Forelimb muscle (tissue), 1 donor: Measurements from ENCODE around the gene TTLL5. TPM values are rescaled to one million over a fixed set of nuclear protein-coding genes. Genes with fewer than 3 reads are reported as not detected.
"Not testable (repeated sequence)": the region's sequence is repeated elsewhere in the genome, so short reads cannot be mapped to it uniquely, and the experiment has no call there.

Experiments used
- DNase-seq: peaks from one replicate; pipeline ENCODE4 v3.0.0-alpha.2; 2013; ENCODE audit warnings: low read depth
- polyA plus RNA-seq: library from polyadenylated mRNA; unstranded; fragments of 120-200 nt; gene quantifications from one replicate; pipeline ENCODE4 v1.2.1, GENCODE V29; 2013; ENCODE audit not compliant: insufficient read length

TTLL5 gene
- polyA plus RNA-seq, 1 donor = 17.7 TPM

DNA sequence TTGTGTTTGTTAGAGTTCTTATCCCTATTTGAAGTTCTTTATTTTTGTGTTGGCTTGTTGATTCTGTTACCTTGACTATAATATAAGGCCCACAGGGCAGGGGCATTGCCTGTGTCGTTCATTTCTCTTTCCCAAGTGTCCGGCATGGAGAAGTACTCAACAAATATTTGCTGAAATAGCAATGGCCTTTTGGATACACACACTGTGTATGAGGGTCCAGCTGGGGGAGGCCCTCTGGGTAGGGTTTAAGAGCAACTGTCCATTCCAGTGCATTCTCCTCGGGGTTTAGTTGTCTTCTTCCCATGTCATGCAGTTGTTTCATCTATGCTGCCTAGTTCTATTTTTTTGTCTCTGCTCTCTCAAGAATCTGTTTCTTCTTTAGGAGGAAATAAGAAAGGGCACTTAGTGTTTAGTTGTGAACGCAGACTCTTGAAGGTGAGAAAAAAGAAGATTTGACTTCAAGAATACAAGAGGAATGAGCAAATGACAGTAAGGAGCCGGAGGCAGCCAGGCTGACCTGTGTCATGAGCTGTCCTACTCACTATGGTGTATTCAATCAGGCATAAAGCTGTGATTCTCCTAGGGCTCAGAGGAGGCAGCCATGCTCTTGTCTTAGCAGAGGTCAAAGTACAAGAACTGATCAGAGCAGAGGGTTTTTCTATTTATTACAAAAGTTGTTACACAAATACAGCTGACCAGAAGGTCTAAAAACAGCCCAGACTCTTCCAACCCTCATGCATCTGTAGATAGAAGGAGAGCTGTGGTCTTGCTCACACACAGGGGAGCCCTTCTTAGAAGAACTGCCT, 10.6 kb upstream of the TTLL5 start:
- no peak for DNase-seq

DNA sequence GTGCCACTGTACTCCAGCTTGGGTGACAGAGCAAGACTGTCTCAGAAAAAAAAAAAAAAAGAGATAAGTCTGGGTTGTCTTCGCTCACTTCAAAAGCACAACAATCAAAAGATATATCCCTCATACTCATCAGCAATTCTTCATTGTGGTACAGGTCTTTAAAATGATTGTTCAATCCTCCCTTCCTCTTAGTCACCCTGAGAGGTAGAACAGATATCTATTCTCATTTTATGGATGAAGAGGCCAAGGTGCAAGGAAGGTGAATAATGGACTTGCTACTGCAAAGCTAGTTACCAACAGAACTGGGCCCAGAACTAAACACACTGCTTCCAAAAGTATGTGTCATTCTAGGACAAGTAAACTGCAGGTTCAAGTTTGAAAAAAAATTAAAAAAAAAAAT, 7.5 kb upstream of the TTLL5 start:
- DNase-seq = no peak

DNA sequence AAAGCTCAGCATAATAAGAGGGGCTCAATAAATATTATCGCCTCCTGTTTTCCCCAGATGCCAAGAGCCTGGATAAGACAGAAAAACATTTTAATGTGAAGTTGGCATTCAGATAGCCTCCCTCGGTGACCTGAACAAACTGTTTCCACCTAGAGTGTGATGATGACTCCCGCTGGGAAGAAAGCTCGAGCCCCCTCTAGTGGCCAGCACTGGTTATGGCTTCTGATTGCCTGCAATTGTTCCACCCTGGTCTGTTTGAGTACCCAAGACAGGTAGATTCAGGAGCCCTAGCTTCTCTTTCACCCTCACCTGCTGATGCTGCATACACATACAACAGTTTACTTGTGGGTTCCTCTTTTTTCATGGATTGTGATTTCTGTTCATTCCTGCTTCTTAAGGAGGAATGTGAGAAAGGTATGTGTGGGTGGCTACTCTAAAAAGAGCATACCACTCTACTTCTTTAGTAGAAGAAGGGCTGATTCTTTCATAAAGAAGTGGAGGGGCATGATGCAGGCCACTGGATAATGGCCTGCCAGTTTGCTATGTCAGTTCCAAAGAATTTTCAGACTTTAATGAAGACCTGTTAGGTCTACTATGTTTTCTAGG, 6.8 kb upstream of the TTLL5 start:
- peak; percentile 41 for DNase-seq

DNA sequence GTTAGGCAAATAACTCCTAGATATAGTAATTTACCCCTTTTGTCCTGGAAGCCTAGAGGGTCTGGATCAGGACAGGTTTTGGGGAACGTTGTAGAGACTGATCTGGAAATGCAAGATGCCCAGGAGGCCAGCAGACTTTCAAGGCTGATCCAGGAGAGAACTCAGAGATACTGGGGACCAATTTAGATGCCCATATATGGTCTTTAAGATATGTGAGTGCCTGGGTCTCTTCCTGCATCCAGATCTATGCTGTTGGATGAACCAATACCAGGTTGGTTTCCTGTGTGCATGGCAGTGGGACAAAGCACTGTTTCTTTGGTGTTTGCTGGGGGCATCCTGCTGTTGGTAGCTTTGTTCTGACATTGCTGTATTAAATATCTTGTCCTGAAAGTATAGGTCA, 5.8 kb upstream of the TTLL5 start:
- DNase-seq = no peak

DNA sequence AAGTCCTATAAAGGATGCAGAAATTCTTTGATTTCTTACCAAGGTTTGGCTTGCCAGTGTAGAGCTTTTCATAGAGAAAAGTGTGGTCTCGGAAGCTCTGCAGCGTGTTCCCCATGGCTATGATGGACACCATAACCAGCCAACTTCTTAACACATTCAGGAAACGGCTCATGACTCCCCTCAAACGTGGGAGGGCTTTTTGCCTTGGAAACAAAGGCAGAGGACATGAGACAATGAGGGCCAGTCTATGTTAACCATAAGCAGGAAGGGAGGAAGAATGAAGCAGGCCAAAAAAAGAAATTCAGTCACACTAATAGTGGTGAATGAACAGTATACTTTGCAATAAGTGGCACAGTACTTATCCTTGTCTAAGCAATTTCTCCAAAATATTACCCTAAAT, 3.7 kb upstream of the TTLL5 start:
- DNase-seq = no peak

DNA sequence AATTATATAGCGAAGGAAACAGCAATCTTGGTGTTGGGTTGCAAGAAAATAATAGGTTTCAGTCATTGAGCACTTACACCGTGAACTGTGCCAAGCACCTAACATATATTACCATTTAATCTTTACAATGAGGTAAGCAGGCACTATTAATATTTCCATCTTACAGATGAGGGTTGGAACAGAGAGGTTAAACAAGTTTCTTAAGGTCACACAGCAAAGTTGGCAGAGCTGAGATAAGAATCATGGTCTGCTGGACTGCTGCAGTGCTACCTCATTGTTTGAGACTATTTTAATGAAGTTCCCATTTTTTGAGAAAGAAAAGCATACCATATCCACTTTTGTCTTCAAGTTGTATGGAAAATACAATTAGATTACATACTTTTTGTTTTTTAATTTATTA, 2.1 kb upstream of the TTLL5 start:
- no peak for DNase-seq

DNA sequence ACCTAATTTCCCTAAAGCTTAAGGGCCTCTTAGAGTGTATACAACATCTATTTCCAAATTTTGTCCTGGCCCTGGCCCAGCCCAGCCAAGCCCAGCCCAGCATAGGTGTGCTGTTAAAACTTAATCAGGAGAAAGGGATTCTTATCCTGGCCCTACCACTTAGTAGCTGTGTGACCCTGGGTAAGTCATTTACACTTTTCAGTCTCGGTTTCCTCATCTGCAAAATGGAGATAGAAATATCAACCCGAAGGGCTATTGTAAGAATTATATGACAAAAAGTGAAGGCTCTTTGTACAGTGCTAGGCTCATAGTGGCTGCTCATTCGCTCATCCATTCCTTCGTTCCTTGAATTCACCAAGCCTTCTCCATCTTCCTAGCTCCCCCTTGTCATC, 812 bp upstream of the TTLL5 start:
- DNase-seq = no peak

DNA sequence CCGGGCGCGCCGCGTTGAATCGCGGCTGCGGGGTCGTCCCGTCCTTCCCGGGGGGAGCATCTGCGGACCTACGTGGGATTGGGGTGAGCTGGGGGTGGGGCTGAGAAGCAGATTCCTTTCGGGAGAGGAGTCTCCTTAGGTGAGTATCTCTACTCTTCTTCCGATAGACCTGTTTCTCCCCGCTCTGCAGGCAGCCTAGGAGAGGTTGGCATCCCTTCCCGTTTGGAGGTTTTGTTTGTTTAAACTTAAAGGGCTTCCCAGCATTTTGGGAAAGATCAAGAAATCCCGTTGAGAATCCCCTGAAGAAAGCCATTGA, 411 bp downstream of the TTLL5 start:
- no peak for DNase-seq

DNA sequence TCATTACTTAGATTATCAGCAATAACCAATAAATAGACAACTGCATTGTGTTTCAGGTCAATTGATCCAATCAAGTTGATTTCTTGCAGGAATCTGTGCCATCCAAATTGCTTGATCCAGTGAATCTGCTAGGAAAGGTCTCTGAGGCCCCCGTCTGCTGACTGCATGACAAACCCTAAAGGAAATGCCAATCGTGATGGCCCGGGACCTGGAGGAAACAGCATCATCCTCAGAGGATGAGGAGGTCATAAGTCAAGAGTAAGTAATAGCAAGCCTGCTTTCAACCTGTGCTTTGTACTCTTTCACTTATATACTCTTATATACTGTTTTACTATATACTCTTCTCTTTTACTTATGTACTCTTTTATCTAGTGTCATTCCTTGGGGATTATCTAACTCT, 1.9 kb downstream of the TTLL5 start:
- no peak for DNase-seq

DNA sequence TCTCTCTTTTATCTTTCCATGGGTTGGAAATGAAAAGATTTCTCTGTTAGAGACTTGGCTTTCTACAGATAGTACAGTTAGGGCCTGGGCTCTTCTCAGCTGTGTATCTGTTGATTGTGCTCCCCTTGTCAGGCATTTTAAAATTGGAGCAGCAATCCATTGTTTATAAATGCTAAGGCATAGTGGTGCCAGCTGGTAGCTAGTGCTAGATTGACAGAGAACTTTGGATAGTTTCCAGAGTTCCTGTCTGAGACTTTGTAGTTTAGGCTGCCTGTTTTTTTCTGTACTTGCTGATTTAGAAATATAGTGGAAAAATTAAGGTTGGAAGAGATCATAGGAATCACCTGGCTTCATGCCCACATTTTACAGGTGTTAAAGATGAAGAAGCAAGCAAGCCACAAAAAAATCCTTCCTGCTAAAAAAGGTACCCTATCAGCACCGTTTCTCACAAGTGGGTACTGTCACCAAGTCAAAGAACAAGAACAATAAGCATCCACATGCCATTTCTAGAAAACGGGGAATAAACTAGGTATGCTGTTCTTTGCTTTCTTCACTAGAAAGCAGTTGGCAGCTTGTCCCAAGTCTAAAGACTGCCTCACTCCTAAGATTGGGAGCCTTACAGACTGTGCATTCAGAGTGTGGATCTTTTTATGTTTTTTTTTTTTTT, 6.2 kb downstream of the TTLL5 start:
- DNase-seq = no peak

DNA sequence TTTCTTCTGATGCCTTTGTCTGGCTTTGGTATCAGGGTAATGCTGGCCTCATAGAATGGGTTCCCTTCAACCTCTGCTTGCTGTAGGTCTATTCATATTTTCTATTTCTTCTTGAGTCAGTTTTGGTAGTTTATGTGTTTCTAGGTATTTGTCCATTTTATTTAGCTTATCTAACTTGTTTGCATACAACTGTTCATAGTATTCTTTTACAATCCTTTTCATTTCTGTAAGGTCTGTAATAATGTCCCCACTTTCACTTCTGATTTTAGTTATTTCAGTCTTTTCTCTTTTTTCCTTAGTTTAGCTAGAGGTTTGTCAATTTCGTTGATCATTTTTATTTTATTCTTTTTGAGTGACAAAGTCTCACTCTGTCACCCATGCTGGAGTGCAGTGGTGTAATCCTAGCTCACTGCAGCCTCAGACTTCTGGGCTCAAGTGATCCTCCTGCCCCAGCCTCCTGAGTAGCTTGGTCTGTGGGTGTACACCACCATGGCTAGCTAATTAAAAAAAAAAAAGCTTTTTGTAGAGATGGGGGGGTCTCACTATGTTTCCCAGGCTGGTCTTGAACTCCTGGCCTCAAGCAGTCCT, 11.7 kb downstream of the TTLL5 start:
- DNase-seq = no peak

DNA sequence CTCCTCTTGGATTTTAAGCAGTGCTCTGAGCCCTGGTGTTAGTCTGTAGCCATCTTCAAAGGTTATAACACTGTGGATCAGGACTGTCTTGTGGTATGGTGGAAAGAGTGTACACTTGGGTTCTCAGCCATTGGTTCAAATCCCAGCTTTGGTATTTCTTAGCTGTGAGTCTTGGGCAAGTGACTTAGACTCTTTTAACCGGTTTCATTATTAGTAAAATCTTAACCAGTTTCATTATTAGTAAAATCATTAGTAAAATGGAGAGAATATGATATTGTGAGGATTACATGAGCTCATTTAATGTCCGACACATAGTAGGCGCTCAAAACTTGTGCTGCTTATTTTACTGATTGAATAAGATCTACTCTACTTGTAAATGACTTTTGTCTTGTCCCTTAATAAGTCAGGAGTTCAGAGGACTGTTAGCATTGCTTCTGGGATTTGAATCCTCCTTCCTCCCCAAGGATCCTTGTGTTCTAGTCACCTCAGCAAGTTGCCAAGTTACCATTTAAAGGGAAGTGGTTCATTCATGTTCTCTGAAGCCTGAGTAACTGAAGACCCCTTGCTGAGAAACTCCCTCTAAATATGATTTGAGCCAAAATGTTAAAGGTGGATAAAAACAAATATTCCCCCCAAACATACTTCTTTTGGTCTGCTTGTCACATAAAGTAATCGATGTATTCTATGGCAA, 12.4 kb downstream of the TTLL5 start:
- DNase-seq = no peak

DNA sequence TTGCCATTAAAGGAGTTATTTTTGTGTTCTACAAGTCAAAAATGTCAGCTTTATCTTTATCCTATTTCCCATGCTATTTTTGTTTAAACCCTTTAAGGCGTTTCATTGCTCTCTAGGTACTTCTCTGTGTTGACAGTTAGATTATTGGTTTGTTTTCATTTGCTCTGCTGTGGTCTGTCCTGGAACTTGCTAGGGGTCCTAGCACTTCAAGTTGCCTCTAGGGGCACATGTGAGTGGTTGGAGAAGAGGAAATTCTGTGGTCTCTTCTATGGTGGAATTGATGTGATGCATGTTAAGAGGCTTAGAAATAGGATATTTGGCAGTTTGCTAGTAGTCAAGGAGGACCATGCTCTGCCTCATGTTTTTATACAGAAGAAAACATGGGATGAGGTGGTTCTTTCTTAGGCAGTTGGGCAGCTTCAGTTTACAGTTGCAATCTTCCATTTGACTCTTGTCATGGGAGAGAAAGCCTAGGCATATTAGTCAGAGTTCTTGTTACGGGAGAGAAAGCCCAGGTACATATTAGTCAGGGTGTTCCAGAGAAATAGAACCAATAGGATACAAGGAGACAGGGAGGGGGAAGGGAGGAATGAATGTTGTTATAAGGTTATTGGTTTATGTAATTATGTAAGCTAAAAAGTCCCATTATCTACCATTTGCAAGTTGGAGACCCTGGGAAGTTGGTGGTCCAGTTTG, 14.4 kb downstream of the TTLL5 start:
- no peak for DNase-seq

DNA sequence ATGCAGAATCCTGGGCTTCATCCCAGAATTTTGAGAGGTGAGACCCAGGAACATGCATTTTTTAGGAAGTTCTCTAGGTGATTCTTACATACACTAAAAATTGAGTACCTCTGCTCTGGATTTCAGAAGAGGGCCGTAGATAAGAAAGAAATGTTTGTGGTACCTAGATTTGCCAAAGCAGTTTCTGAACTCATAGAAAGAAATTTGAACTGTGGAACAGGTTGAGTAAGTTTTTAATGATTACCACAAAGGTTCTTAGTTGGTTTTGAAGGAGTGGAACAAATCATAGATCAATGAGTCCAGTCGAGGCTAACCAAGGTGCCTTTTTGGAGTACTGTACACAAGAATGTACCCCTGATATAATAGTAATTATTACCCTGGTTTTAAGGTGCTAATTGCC, 24.9 kb downstream of the TTLL5 start:
- DNase-seq = no peak

DNA sequence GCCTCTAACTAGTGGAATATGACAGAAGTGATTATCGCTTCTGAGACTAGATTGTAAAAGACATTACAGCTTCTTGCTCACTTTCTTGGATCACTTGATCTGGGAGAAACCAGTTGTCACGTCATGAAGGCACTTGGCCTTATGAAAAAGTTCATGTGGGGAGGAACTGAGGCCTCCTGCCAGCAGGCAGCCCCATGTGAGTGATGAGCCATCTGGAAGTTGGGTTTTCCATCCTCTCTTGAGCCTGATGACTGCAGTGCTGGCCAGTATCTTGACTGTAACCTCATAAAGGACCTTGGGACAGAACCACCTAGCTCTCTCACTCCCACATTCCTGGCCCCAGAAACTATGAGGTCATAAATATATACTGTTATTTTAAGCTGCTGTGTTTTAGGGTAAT, 28.0 kb downstream of the TTLL5 start:
- DNase-seq = peak; percentile 73

DNA sequence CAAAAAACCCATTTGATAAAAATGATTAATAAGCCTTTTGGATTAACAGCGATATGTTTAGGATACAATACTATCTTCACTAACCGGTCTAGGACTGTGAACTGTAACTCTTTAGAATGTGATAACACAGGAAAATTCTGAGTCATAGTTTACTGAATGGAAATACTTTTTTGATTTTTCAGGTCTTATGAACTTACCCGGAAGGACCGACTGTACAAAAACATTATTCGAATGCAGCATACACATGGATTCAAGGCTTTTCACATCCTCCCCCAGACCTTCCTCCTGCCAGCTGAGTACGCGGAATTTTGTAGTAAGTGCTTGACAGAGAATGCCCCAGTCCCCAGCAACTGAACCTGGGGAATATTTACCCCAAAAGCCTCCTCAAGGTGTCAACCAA, 29.0 kb downstream of the TTLL5 start:
- no peak for DNase-seq

DNA sequence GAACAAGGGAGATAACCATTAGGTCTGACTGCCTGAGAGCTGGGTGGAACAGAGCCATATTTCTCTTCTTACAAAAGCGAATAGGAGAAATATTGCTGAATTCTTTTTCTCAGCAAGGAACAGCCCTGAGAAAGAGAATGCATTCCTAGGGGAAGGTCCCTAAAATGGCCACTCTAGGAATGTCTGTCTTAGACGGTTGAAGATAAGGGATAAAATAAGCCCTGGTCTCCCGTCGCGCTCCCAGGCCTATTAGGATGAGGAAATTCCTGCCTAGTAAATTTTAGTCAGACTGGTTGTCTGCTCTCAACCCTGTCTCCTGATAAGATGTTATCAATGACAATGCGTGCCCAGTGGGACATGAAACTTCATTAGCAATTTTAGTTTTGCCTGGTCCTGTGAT, 34.0 kb downstream of the TTLL5 start:
- DNase-seq = not testable (repeated sequence)

DNA sequence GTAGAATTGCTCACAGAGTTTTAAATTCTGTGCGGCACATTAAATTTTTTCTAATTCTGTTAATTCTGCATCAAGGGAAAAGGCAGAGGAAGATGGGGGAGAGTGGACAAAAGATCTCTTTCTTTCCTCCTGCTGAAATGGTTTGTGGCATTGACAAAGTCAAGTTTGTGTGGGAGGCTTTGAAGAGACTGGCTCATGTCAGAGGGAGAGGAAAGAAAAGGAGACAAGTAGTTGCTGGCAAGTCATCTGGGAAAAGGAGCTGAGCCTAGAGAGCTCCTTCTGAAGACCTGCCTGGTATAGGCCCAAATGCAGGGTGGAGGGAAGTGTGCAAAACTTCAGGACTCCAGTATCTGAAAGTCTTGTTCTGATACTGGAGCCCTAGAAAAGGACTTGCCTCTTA, 36.3 kb downstream of the TTLL5 start:
- DNase-seq = no peak

DNA sequence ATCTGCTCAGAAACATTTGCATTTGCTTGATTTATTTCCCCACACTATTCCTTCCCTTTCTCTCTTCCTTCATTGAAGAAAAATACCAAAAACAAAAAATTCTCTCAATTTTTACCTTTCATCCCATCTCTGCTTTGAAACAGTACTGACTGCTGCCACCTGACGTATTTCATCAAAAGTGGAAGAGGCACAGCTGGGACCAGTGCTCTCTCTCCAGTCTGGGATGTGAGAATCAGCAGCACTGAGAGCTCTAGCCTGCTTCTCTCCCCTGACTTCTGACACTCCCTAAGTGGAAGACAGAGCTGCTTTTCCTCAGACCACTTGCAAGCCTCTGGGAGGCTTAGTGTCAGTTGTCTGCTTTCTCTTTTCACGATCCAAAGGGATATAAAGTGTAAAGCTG, 36.9 kb downstream of the TTLL5 start:
- no peak for DNase-seq

DNA sequence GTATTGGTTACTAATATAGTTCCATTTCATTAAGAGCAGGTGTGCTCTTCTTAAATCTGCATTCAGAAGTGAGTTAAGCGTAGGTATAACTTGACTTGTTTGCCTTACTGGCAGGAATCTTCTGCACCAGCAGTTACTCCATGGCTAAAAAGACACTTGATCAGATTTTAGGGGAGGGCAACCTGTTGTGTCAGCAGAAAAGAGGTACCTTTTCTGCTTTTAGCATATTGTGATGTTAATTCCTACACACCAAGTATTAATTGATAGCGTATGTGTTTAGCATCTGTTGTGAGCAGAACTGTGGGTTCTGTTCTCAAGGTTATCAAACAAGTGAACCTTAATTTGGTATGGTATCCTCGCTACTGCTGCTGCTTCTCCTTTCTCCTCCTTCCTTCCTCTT, 38.3 kb downstream of the TTLL5 start:
- DNase-seq = no peak

DNA sequence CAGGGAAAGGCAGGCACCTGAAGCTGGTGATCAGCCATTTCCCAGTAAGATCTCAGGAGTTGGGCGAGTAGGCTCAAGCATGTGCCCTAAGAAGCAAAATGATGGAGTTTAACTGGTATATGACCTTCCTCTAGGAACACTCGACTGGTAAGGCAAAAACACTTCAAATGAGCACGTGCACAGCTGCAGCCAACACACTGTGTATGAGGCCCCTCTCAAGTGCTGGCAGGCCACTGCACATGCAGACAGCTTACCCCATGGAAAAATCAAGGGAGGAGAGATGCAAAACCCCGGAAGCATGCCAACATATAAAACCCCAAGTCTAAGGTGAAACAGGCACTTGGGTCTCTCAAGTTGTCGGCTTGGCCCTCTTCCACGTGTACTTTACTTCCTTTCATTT, 39.2 kb downstream of the TTLL5 start:
- no peak for DNase-seq

DNA sequence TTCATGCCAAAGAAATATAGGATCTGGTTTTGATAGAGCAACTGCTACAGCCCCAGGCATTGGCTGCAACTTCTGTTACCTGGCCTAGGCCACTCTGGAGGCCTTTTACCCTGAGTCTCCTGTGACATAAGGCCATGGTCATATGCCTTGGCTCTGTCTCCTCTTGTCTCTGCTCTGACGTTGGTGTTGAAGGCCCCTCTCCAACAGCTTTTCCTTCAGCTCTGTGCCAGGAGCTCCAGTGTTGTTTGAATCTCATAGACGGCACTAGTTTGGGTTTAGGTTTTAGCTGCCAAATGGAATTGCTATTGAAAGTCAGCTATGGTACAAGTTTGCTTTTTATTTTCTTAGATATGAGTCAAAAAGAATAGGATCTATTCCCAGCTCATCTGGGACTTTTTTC, 41.1 kb downstream of the TTLL5 start:
- no peak for DNase-seq
